Right lobe of liver (tissue), 4 donors: ENCODE results near the gene MYO7B.

Experiments
- POLR2A ChIP-seq: fragments of 450-650 bp; IDR thresholded peaks from one replicate; pipeline ENCODE4 v1.6.1; 2017; ENCODE audit warnings: antibody characterized with exemption, mild to moderate bottlenecking
- TF ChIP-seq, protein P1 (sequence below), 4 donors: fragments of 200-600 bp in 3 of 4; fragments of 450-650 bp in 1 of 4; IDR thresholded peaks; one replicate each; pipeline versions ENCODE4 v1.5.1 to v1.8.0; 2016 to 2022; ENCODE audit warnings: antibody characterized with exemption in 4 of 4, mild to moderate bottlenecking in 2 of 4
- donor health status: DM: no; HTN: no; CAD: no.
- donor health status: DM: no; HTN: no; CAD: no.
- donor health status: DM: no; HTN: yes; CAD: no.

DNA sequence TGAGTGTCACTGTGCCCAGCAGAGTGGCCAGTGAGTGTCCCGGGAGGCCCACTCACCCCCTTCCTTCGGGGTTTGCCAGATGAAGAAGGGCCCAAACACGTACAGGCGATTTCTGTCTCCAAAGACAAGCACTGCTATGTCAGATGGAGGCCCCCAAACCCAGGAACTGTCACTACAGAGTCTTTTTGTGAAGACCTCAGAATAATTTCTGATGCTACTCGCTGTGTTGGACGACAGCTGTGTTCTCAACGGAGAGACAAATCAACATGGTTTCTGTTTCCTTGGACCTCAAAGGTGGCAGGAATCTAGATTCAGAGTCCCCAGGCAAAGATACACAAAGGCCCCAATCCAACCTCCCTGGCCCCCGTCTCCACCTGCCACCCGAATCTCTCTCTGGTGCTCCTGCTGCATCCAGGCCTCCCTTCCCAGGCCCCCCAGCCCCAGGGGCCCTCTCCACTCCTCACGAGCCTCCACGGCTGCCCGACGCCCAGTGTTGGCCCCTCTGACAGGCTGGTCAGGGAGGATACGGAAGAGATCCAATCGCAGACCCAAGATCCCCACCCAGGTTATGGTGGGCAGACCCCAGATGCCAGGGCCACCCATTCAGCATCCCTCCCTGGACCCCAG lies 108.1 kb downstream of the MYO7B start:
- TF ChIP-seq, protein P1, sequence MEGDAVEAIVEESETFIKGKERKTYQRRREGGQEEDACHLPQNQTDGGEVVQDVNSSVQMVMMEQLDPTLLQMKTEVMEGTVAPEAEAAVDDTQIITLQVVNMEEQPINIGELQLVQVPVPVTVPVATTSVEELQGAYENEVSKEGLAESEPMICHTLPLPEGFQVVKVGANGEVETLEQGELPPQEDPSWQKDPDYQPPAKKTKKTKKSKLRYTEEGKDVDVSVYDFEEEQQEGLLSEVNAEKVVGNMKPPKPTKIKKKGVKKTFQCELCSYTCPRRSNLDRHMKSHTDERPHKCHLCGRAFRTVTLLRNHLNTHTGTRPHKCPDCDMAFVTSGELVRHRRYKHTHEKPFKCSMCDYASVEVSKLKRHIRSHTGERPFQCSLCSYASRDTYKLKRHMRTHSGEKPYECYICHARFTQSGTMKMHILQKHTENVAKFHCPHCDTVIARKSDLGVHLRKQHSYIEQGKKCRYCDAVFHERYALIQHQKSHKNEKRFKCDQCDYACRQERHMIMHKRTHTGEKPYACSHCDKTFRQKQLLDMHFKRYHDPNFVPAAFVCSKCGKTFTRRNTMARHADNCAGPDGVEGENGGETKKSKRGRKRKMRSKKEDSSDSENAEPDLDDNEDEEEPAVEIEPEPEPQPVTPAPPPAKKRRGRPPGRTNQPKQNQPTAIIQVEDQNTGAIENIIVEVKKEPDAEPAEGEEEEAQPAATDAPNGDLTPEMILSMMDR (IDR thresholded peaks at IDR 0.05) = no peak
- no peak for TF ChIP-seq POLR2A
